CD4-positive, alpha-beta T cell treated with Interleukin-15 for 1 hour (primary cell): ENCODE measurements around the gene MSLN.
"Not testable (repeated sequence)": the region's sequence is repeated elsewhere in the genome, so short reads cannot be mapped to it uniquely, and the experiment has no call there.

Source experiments
- DNase-seq: peaks from one replicate; pipeline ENCODE4 v3.0.0-alpha.2; 2020

The MSLN gene

GRCh38 chr16:761625-762513 lies 1.3 kb downstream of the MSLN start:
- DNase-seq, result no peak

- DNase-seq, result no peak
Measured at GRCh38 chr16:762595-763268, 2.2 kb downstream of the MSLN start.

GRCh38 chr16:763369-764183 lies 3.0 kb downstream of the MSLN start:
- DNase-seq, result no peak

GRCh38 chr16:764184-764750 lies 3.7 kb downstream of the MSLN start:
- no peak for DNase-seq

DNA sequence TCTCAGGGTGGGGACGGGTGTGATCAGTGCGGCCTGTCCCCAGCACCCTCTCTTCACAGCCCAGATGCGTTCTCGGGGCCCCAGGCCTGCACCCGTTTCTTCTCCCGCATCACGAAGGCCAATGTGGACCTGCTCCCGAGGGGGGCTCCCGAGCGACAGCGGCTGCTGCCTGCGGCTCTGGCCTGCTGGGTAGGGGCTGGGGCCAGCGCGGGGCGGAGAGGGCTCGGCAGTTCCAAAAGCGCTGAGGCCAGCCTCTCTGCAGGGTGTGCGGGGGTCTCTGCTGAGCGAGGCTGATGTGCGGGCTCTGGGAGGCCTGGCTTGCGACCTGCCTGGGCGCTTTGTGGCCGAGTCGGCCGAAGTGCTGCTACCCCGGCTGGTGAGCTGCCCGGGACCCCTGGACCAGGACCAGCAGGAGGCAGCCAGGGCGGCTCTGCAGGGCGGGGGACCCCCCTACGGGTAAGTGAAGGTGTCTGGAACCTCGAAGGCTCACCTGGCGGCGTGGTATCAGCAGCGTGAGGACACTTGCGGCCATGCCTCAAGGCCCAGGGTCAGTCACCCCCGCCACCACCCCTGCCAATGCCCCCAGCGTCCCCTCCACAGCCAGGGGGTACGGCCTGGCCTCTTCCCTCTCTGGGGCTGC lies 4.4 kb downstream of the MSLN start:
- no peak for DNase-seq

- no peak for DNase-seq
Measured at GRCh38 chr16:765488-765865, 4.9 kb downstream of the MSLN start.

GRCh38 chr16:766008-766819 lies 5.7 kb downstream of the MSLN start:
- DNase-seq, result no peak

DNA sequence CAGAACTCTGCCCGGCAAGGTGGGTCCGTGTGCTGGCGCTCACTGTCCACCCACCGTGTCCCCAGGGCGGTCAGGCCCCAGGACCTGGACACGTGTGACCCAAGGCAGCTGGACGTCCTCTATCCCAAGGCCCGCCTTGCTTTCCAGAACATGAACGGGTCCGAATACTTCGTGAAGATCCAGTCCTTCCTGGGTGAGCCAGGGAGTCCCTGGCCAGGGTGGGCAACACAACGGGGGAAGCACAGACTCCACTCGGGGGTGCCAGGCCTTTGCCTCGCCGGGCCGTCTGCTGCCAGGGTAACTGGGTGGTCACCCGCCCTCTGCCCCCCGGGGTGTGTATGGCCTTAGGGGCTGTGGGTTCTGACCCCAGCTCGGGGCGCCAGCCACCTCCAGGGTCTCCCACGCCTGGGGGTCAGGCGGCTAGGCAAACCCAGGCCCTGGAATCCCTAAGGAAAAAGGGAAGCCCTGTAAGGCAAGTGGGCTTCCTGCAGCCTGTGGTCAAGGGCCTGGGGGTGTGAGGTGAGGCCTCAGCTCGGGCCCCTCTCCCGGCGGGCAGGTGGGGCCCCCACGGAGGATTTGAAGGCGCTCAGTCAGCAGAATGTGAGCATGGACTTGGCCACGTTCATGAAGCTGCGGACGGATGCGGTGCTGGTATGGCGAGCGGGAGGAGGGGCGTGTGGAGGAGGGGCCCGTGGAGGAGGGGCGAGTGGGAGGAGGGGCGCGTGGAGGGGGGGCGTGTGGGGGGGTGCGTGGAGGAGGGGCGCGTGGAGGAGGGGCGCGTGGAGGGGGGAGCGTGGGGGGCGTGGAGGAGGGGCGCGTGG lies 6.5 kb downstream of the MSLN start:
- no peak for DNase-seq

- DNase-seq, result no peak
Measured at GRCh38 chr16:767743-768235, 7.3 kb downstream of the MSLN start.

DNA sequence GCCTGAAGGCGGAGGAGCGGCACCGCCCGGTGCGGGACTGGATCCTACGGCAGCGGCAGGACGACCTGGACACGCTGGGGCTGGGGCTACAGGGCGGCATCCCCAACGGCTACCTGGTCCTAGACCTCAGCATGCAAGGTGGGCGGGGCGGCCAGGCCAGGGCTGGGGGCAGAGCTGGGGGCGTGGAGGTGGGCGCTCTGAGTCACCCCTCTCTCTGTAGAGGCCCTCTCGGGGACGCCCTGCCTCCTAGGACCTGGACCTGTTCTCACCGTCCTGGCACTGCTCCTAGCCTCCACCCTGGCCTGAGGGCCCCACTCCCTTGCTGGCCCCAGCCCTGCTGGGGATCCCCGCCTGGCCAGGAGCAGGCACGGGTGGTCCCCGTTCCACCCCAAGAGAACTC lies 7.9 kb downstream of the MSLN start:
- DNase-seq, result no peak

- no peak for DNase-seq
Measured at GRCh38 chr16:769184-769784, 8.8 kb downstream of the MSLN start.

DNA sequence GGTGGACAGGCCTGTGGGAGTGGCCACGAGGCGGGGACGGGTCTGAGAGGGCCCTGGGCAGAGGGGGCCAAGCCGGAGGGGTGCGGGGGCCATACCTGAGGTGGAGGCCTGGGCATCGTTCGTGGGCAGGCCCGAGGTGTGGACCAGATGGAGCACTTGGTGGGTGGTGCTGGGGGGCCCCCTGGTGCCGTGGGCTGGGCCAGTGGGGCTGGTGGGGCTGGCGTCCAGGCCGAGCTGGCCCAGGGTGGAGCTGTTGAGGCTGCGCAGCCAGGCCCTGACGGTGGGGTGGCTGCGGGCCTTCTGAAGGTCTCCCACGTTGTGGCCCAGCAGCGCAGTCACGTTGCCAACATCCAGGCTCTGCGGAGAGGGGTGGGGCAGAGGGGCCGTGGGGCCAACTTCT lies 9.4 kb downstream of the MSLN start:
- no peak for DNase-seq

DNA sequence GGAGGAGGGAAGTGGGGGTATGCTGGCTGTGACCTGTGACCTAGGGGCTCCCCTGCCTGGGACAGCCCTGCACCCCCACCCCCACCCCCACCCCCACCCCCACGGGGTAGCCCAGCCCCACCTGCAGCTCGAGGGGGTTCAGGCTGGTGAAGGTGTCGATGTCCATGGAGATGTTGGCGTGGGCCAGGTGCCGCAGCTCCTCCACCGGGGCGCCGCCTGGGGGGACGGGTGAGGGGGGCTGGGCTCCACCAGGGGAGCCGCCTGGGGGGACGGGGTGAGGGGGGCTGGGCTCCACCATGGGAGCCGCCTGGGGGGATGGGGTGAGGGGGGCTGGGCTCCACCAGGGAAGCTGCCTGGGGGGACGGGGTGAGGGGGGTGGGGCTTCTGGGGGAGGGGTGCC lies 9.9 kb downstream of the MSLN start:
- no peak for DNase-seq

- no peak for DNase-seq
Measured at GRCh38 chr16:772959-773358, 12.4 kb downstream of the MSLN start.

- no peak for DNase-seq
Measured at GRCh38 chr16:774086-775001, 13.8 kb downstream of the MSLN start.

- no peak for DNase-seq
Measured at GRCh38 chr16:775236-775796, 14.8 kb downstream of the MSLN start.

DNA sequence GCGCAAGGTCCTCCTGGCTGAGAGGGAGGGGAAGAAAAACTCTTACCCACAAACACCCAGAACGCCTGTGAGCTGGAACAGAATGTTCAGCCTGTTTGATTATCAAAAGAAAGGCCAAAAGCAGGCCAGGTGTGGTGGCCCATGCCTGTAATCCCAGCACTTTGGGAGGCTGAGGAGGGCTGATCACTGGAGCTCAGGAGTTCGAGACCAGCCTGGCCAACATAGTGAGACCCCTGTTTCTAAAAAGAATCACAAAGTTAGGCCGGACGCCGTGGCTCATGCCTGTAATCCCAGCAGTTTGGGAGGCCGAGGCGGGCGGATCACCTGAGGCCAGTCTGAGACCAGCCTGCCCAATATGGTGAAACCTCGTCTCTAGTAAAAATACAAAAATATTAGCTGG lies 15.8 kb downstream of the MSLN start:
- DNase-seq, result not testable (repeated sequence)

- no peak for DNase-seq
Measured at GRCh38 chr16:776824-777223, 16.3 kb downstream of the MSLN start.

DNA sequence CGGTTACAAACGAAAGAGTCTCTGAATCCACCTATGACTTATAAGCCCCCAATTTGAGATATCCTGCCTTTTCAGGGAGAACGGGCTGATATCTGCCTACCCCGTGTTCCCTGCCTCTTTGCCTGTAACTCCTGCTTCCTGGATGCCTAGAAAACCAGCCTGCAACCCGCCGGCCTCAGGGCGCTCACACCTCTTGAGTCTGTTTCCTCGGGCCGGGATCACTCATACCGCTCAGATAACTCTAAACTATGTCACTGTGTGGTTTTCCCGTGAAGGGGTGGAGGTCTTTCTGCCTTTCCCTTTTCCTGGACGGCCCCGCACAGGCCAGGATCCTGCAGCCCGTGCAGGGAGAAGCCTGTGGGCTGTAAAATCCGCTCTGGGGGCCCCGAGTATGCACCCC lies 17.3 kb downstream of the MSLN start:
- DNase-seq, result no peak
